H9 (cell line): ENCODE data around the gene CHD6. TPM values are rescaled to one million over a fixed set of nuclear protein-coding genes. Genes with fewer than 3 reads are reported as not detected.

Experiments used
- DNase-seq: peaks from one replicate; pipeline ENCODE4 v3.0.0-alpha.2; 2017
- H2AFZ ChIP-seq: one replicate; pipeline ENCODE4 v1.6.1; 2013; ENCODE audit warnings: mild to moderate bottlenecking, low read length, control low read depth, moderate library complexity
- H2AK5ac ChIP-seq: 2 replicates; pipeline ENCODE4 v1.6.1; 2013; ENCODE audit warnings: low read length, control low read depth, mixed read lengths; ENCODE audit not compliant: insufficient read length
- H2BK120ac ChIP-seq: one replicate; pipeline ENCODE4 v1.6.1; 2013; ENCODE audit warnings: low read depth, mild to moderate bottlenecking, low read length, control low read depth, inconsistent platforms; ENCODE audit not compliant: poor library complexity, severe bottlenecking
- H2BK12ac ChIP-seq: 2 replicates; pipeline ENCODE4 v1.6.1; 2013; ENCODE audit warnings: low read length, control low read depth, mixed read lengths, low read depth; ENCODE audit not compliant: insufficient read length
- H2BK15ac ChIP-seq: 2 replicates; pipeline ENCODE4 v1.6.1; 2013; ENCODE audit warnings: low read depth, low read length, control low read depth
- H2BK20ac ChIP-seq: one replicate; pipeline ENCODE4 v1.6.1; 2013; ENCODE audit warnings: low read depth, mild to moderate bottlenecking, low read length, control low read depth, inconsistent platforms; ENCODE audit not compliant: poor library complexity, severe bottlenecking
- H2BK5ac ChIP-seq: 2 replicates; pipeline ENCODE4 v1.6.1; 2013; ENCODE audit warnings: low read length, control low read depth, mixed read lengths; ENCODE audit not compliant: insufficient read length
- H3K14ac ChIP-seq: 2 replicates; pipeline ENCODE4 v1.6.1; 2013; ENCODE audit warnings: low read length, control low read depth; ENCODE audit not compliant: insufficient read depth
- H3K18ac ChIP-seq: 2 replicates; pipeline ENCODE4 v1.6.1; 2013; ENCODE audit warnings: low read depth, mild to moderate bottlenecking, mixed read lengths, low read length, control low read depth; ENCODE audit not compliant: insufficient read length
- H3K23ac ChIP-seq: 2 replicates; pipeline ENCODE4 v1.6.1; 2013; ENCODE audit warnings: low read length, control low read depth, mixed read lengths, low read depth; ENCODE audit not compliant: insufficient read length
- H3K23me2 ChIP-seq: 2 replicates; pipeline ENCODE4 v1.6.1; 2013; ENCODE audit warnings: low read depth, mild to moderate bottlenecking, mixed read lengths, low read length, control low read depth; ENCODE audit not compliant: insufficient read length, poor library complexity, severe bottlenecking
- H3K27ac ChIP-seq: 2 replicates; pipeline ENCODE4 v1.5.1; 2013; ENCODE audit warnings: low read length, control low read depth, mixed read lengths, low read depth; ENCODE audit not compliant: insufficient read length
- H3K27me3 ChIP-seq: 2 replicates; pipeline ENCODE4 v1.6.1; 2013; ENCODE audit warnings: low read length, control low read depth, inconsistent platforms; ENCODE audit not compliant: insufficient read depth
- H3K4ac ChIP-seq: 2 replicates; pipeline ENCODE4 v1.6.1; 2013; ENCODE audit warnings: low read depth, mild to moderate bottlenecking, control low read depth, inconsistent platforms, low read length, moderate library complexity
- H3K4me1 ChIP-seq: 2 replicates; pipeline ENCODE4 v1.6.1; 2013; ENCODE audit warnings: low read length, control low read depth, inconsistent platforms; ENCODE audit not compliant: insufficient read depth
- H3K4me2 ChIP-seq: 2 replicates; pipeline ENCODE4 v1.6.1; 2013; ENCODE audit warnings: low read length, control low read depth, mixed read lengths; ENCODE audit not compliant: insufficient read length, insufficient read depth
- H3K56ac ChIP-seq: 2 replicates; pipeline ENCODE4 v1.6.1; 2013; ENCODE audit warnings: low read depth, mild to moderate bottlenecking, mixed read lengths, low read length, control low read depth; ENCODE audit not compliant: insufficient read length
- H3K79me1 ChIP-seq: 2 replicates; pipeline ENCODE4 v1.6.1; 2013; ENCODE audit warnings: low read depth, mild to moderate bottlenecking, moderate library complexity, low read length, control low read depth, inconsistent platforms; ENCODE audit not compliant: insufficient read depth, poor library complexity, severe bottlenecking
- H3K79me2 ChIP-seq: 2 replicates; pipeline ENCODE4 v1.6.1; 2013; ENCODE audit warnings: low read length, control low read depth, inconsistent platforms; ENCODE audit not compliant: insufficient read depth
- H3K9ac ChIP-seq: 2 replicates; pipeline ENCODE4 v1.6.1; 2013; ENCODE audit warnings: low read length, control low read depth, mixed read lengths; ENCODE audit not compliant: insufficient read length; ENCODE audit errors: extremely low read depth
- H3K9me3 ChIP-seq: one replicate; pipeline ENCODE4 v1.6.1; 2013; ENCODE audit warnings: low read depth, low read length, inconsistent platforms; ENCODE audit not compliant: control insufficient read depth
- H3T11ph ChIP-seq: one replicate; pipeline ENCODE4 v1.6.1; 2013; ENCODE audit warnings: mild to moderate bottlenecking, low read length, control low read depth, inconsistent platforms
- H4K20me1 ChIP-seq: one replicate; pipeline ENCODE4 v1.6.1; 2013; ENCODE audit not compliant: control insufficient read depth, insufficient read length, insufficient read depth
- H4K5ac ChIP-seq: 2 replicates; pipeline ENCODE4 v1.6.1; 2013; ENCODE audit warnings: low read depth, mild to moderate bottlenecking, mixed read lengths, low read length, control low read depth; ENCODE audit not compliant: insufficient read length
- H4K8ac ChIP-seq: replicated peaks from 2 replicates; pipeline ENCODE4 v1.6.1; 2013; ENCODE audit warnings: low read length, control low read depth, mixed read lengths, low read depth; ENCODE audit not compliant: insufficient read length
- H4K91ac ChIP-seq: 2 replicates; pipeline ENCODE4 v1.6.1; 2013; ENCODE audit warnings: low read depth, mild to moderate bottlenecking, moderate library complexity, mixed read lengths, low read length, control low read depth; ENCODE audit not compliant: insufficient read length
- H3K27ac Mint-ChIP-seq, 3 experiments: 2 replicates in 2 of 3; 3 replicates in 1 of 3; pipeline ENCODE4 v1.8.0; 2020 to 2021; ENCODE audit warnings: mixed read lengths in 3 of 3, mild to moderate bottlenecking in 1 of 3, moderate library complexity in 1 of 3
- H3K27me3 Mint-ChIP-seq: 2 replicates; pipeline ENCODE4 v1.8.0; 2021; ENCODE audit warnings: low read depth, mild to moderate bottlenecking, moderate library complexity, mixed read lengths
- H3K36me3 Mint-ChIP-seq, 3 experiments: 2 replicates in 2 of 3; 3 replicates in 1 of 3; pipeline ENCODE4 v1.8.0; 2020 to 2021; ENCODE audit warnings: low read depth in 3 of 3, mixed read lengths in 3 of 3; ENCODE audit not compliant: insufficient read depth in 1 of 3
- H3K4me1 Mint-ChIP-seq, 2 experiments: 2 replicates each; pipeline ENCODE4 v1.8.0; 2020; ENCODE audit warnings: mixed read lengths in 2 of 2
- H3K4me3 Mint-ChIP-seq, 2 experiments: 2 replicates in 1 of 2; 3 replicates in 1 of 2; pipeline ENCODE4 v1.8.0; 2020 to 2021; ENCODE audit warnings: mild to moderate bottlenecking in 2 of 2, mixed read lengths in 2 of 2, moderate library complexity in 1 of 2
- H3K9me3 Mint-ChIP-seq, 2 experiments: 2 replicates in 1 of 2; 3 replicates in 1 of 2; pipeline ENCODE4 v1.8.0; 2020; ENCODE audit warnings: mild to moderate bottlenecking in 2 of 2, mixed read lengths in 2 of 2, moderate library complexity in 1 of 2
- CTCF ChIP-seq: fragments of 200-600 bp; sonication (generic); conservative IDR thresholded peaks from 3 replicates; pipeline ENCODE4 v1.8.0; 2021; ENCODE audit warnings: antibody characterized with exemption, mild to moderate bottlenecking
- WGBS: extraction: QIAGEN DNeasy Blood & Tissue Kit; methylation state at CpG from one replicate; pipeline ENCODE4 v1.1.7; 2013; ENCODE audit warnings: missing lambda C conversion rate, low lambda C conversion rate, mixed read lengths; ENCODE audit not compliant: insufficient read length; ENCODE audit errors: extremely low coverage; 5-methylcytosine and 5-hydroxymethylcytosine counted together
- total RNA-seq: library from RNA; stranded (reverse); gene quantifications from 2 replicates; pipeline ENCODE4 v1.2.1, GENCODE V29; 2021

Gene CHD6
- total RNA-seq, 1 experiment from 2014 or later: 51.5 TPM

GRCh38 chr20:41592516-41593216 lies 25.5 kb downstream of the CHD6 start:
- no CpG with 5 or more reads among the region's 3 CpGs for WGBS
- no peaks in the 10 kb centered on the region for H4K20me1 ChIP-seq

More at GRCh38 chr20:41592516-41593216, 25.5 kb downstream of the CHD6 start:
- peaks cover 30 to 52% (median 47%) of the 10 kb centered on the region in 3 experiments for H3K36me3 Mint-ChIP-seq
- no peak overlapping the region for H2AFZ ChIP-seq
- peaks cover 46% of the 10 kb centered on the region for H3K79me2 ChIP-seq
- no peak for DNase-seq
- no peak overlapping the region for H4K5ac ChIP-seq
- H3K4ac ChIP-seq: no peak overlapping the region
- H3K27me3 ChIP-seq: no peaks in the 10 kb centered on the region
- no peaks in the 10 kb centered on the region for H3K23me2 ChIP-seq
- H3K56ac ChIP-seq: no peak overlapping the region
- peaks cover 0 to 20% of the 10 kb centered on the region in 2 experiments; a peak in 3 of 4 replicates for H3K4me1 Mint-ChIP-seq
- H4K91ac ChIP-seq: no peak overlapping the region
- peaks cover 10% of the 10 kb centered on the region for H3K9me3 ChIP-seq
- no peak overlapping the region for H3K18ac ChIP-seq
- no peak overlapping the region for H2BK12ac ChIP-seq
- no peaks in the 10 kb centered on the region for H3K27me3 Mint-ChIP-seq
- H3K9ac ChIP-seq: no peak overlapping the region
- no peak for TF ChIP-seq CTCF
- H3K4me2 ChIP-seq: no peak overlapping the region
- no peak overlapping the region for H2BK20ac ChIP-seq
- no peak overlapping the region for H3K14ac ChIP-seq
- H3K79me1 ChIP-seq: peaks cover 8% of the 10 kb centered on the region
- no peak overlapping the region for H3T11ph ChIP-seq
- H2BK120ac ChIP-seq: no peak overlapping the region
- H3K4me1 ChIP-seq: no peaks in the 10 kb centered on the region
- no peak overlapping the region for H2BK5ac ChIP-seq
- H2AK5ac ChIP-seq: no peak overlapping the region
- no peak overlapping the region for H3K23ac ChIP-seq
- no peak overlapping the region for H3K27ac Mint-ChIP-seq
- H3K27ac ChIP-seq: no peak overlapping the region
- H3K4me3 Mint-ChIP-seq: no peak overlapping the region
- no peak overlapping the region for H2BK15ac ChIP-seq
- peaks cover 31 to 68% of the 10 kb centered on the region in 2 experiments for H3K9me3 Mint-ChIP-seq
- H4K8ac ChIP-seq: no peak overlapping the region
